A549 (cell line): ENCODE results near the gene KIF5A.

ENCODE experiments used
- CTCF ChIP-seq: fragments of >200 bp; sonication (Bioruptor Twin); formaldehyde crosslinking; IDR thresholded peaks from 3 replicates; pipeline ENCODE4 v1.5.1; 2016
- EP300 ChIP-seq, 2 experiments: fragments of >200 bp; sonication (Bioruptor Twin); formaldehyde crosslinking; IDR thresholded peaks; 2 replicates in 1 of 2; 3 replicates in 1 of 2; pipeline ENCODE4 v1.6.1; 2016 to 2017
- HOXA7 ChIP-seq: fragments of 250-450 bp; sonication (Bioruptor Pico); IDR thresholded peaks from 2 replicates; pipeline ENCODE4 v1.5.0; 2020; ENCODE audit warnings: mild to moderate bottlenecking, moderate library complexity
- MYC ChIP-seq: IDR thresholded peaks from 2 replicates; pipeline ENCODE4 v1.6.1; 2012; ENCODE audit warnings: mild to moderate bottlenecking, inconsistent platforms, low read length, improper control_type of control experiment, borderline replicate concordance
- PHF8 ChIP-seq: fragments of 200-600 bp; sonication (generic); IDR thresholded peaks from 2 replicates; pipeline ENCODE4 v1.6.1; 2016; ENCODE audit warnings: low read depth, mild to moderate bottlenecking, antibody characterized with exemption, moderate library complexity, borderline replicate concordance
- POLR2A ChIP-seq: IDR thresholded peaks from 2 replicates; pipeline ENCODE4 v1.6.1; 2012; ENCODE audit warnings: mild to moderate bottlenecking, low read length
- RAD21 ChIP-seq, 2 experiments: fragments of >200 bp in 1 of 2; sonication (Bioruptor Twin) in 1 of 2; formaldehyde crosslinking in 1 of 2; IDR thresholded peaks in 1 of 2; conservative IDR thresholded peaks in 1 of 2; 2 replicates in 1 of 2; 3 replicates in 1 of 2; pipeline ENCODE4 v1.6.1; 2012 to 2018; ENCODE audit warnings: inconsistent platforms in 1 of 2
- RCOR1 ChIP-seq: fragments of 150-350 bp; IDR thresholded peaks from 2 replicates; pipeline ENCODE4 v1.6.1; 2014; ENCODE audit warnings: antibody characterized with exemption, low read length, low read depth

GRCh38 chr12:57583008-57583831 lies 33.4 kb downstream of the KIF5A start:
- TF ChIP-seq CTCF, result peak; percentile 96
- no peak for TF ChIP-seq RCOR1
- TF ChIP-seq RAD21 (conservative IDR thresholded peaks at IDR 0.05 in 1 of 2, IDR thresholded peaks at IDR 0.05 in 1 of 2), result peak; percentile 86 to 93
- TF ChIP-seq POLR2A, result no peak
- no peak for TF ChIP-seq MYC
- TF ChIP-seq EP300 (IDR thresholded peaks at IDR 0.05), result no peak
- no peak for TF ChIP-seq HOXA7 (CRISPR knock-in tag)
- no peak for TF ChIP-seq PHF8
